DND-41 (cell line): ENCODE results near the gene ERMARD.
A peak's percentile ranks its signal among the peaks of the same experiment; 100 is the strongest.

Experiments used
- ATAC-seq: fragments of 200-7000 bp; cut with Tn5 transposase; 3 replicates; pipeline ENCODE4 v1.9.1; 2021; ENCODE audit warnings: low read depth; ENCODE audit not compliant: insufficient read depth
- DNase-seq: peaks from one replicate; pipeline ENCODE4 v3.0.0-alpha.2; 2020
- H2AFZ ChIP-seq: 2 replicates; pipeline ENCODE4 v1.6.0; 2012; ENCODE audit warnings: low read depth, low read length
- H3K27ac ChIP-seq: 2 replicates; pipeline ENCODE4 v1.5.1; 2012; ENCODE audit warnings: low read length, inconsistent platforms
- H3K27me3 ChIP-seq: fragments of 200-600 bp; sonication (generic); 2 replicates; pipeline ENCODE4 v1.6.0; 2012; ENCODE audit warnings: low read length, mild to moderate bottlenecking, inconsistent platforms; ENCODE audit not compliant: insufficient read depth, poor library complexity
- H3K36me3 ChIP-seq: 2 replicates; pipeline ENCODE4 v1.5.1; 2012; ENCODE audit warnings: low read length, inconsistent platforms; ENCODE audit not compliant: insufficient read depth
- H3K4me1 ChIP-seq: 2 replicates; pipeline ENCODE4 v1.5.1; 2012; ENCODE audit warnings: mild to moderate bottlenecking, low read length; ENCODE audit not compliant: insufficient read depth
- H3K4me2 ChIP-seq: 2 replicates; pipeline ENCODE4 v1.6.0; 2012; ENCODE audit warnings: mild to moderate bottlenecking, moderate library complexity, low read length, inconsistent platforms; ENCODE audit not compliant: insufficient read depth
- H3K4me3 ChIP-seq, 2 experiments: fragments of 200-600 bp in 1 of 2; shearing (Covaris generic) in 1 of 2; 2 replicates each; pipeline ENCODE4 v1.5.1; 2012 to 2016; ENCODE audit warnings: inconsistent platforms in 2 of 2, low read length in 2 of 2, mild to moderate bottlenecking in 2 of 2, low read depth in 1 of 2, moderate library complexity in 1 of 2
- H3K79me2 ChIP-seq: 2 replicates; pipeline ENCODE4 v1.6.0; 2012; ENCODE audit warnings: low read length, inconsistent platforms; ENCODE audit not compliant: insufficient read depth
- H3K9ac ChIP-seq: 2 replicates; pipeline ENCODE4 v1.6.0; 2012; ENCODE audit warnings: low read depth, mild to moderate bottlenecking, inconsistent platforms, low read length, moderate library complexity
- H3K9me3 ChIP-seq: 2 replicates; pipeline ENCODE4 v1.5.1; 2012; ENCODE audit warnings: low read length, moderate library complexity, mild to moderate bottlenecking, inconsistent platforms; ENCODE audit not compliant: insufficient read depth, severe bottlenecking
- H4K20me1 ChIP-seq: 2 replicates; pipeline ENCODE4 v1.6.0; 2012; ENCODE audit warnings: low read length; ENCODE audit not compliant: insufficient read depth
- CTCF ChIP-seq: IDR thresholded peaks from 2 replicates; pipeline ENCODE4 v1.5.1; 2012; ENCODE audit warnings: borderline replicate concordance, low read length, moderate library complexity, mild to moderate bottlenecking; ENCODE audit not compliant: poor library complexity, severe bottlenecking; ENCODE audit errors: extremely low read depth
- EZH2 ChIP-seq: IDR thresholded peaks from 3 replicates; pipeline ENCODE4 v1.6.1; 2012; ENCODE audit warnings: borderline replicate concordance, low read depth, mild to moderate bottlenecking, moderate library complexity, low read length, inconsistent platforms; ENCODE audit not compliant: severe bottlenecking

Gene ERMARD

GRCh38 chr6:169795196-169795595, 43.8 kb downstream of the ERMARD start:
- peaks cover 5% of the 10 kb centered on the region; the same call in 1 of the 2 replicates for H4K20me1 ChIP-seq
- no peak overlapping the region for H2AFZ ChIP-seq
- no peak for ATAC-seq
- H3K27me3 ChIP-seq, result peaks cover 14% of the 10 kb centered on the region
- H3K4me3 ChIP-seq, result no peak overlapping the region
- no peak overlapping the region for H3K4me2 ChIP-seq
- H3K4me1 ChIP-seq, result peaks cover 53% of the 10 kb centered on the region
- H3K27ac ChIP-seq, result peak overlapping the region; percentile 79; the same call in 1 of the 2 replicates
- DNase-seq, result no peak
- H3K9ac ChIP-seq, result no peak overlapping the region
- TF ChIP-seq CTCF, result no peak
- TF ChIP-seq EZH2, result no peak
- no peaks in the 10 kb centered on the region for H3K9me3 ChIP-seq
- H3K79me2 ChIP-seq, result no peaks in the 10 kb centered on the region
- no peaks in the 10 kb centered on the region for H3K36me3 ChIP-seq

- TF ChIP-seq CTCF (no peak), EZH2 (no peak)
- Histone ChIP-seq H3K4me2 (no peak overlapping the region), H3K79me2 (no peaks in the 10 kb centered on the region), H3K27me3 (peaks cover 16% of the 10 kb centered on the region), H4K20me1 (peaks cover 25% of the 10 kb centered on the region), H3K4me3 (no peak overlapping the region), H3K27ac (no peak overlapping the region), H3K36me3 (no peaks in the 10 kb centered on the region), H3K9ac (no peak overlapping the region), H3K4me1 (peaks cover 56% of the 10 kb centered on the region), H3K9me3 (no peaks in the 10 kb centered on the region), H2AFZ (no peak overlapping the region)
- ATAC-seq (no peak), DNase-seq (no peak)
Observed at GRCh38 chr6:169798764-169799473, 47.5 kb downstream of the ERMARD start.

GRCh38 chr6:169799474-169799926, 48.1 kb downstream of the ERMARD start:
- no peak for TF ChIP-seq EZH2
- no peak for TF ChIP-seq CTCF
- Histone ChIP-seq H4K20me1 (peaks cover 31% of the 10 kb centered on the region), H3K27ac (no peak overlapping the region)

GRCh38 chr6:169800116-169800667, 48.8 kb downstream of the ERMARD start:
- Histone ChIP-seq H3K36me3 (no peaks in the 10 kb centered on the region), H3K79me2 (no peaks in the 10 kb centered on the region), H4K20me1 (peaks cover 38% of the 10 kb centered on the region), H3K4me1 (peaks cover 51% of the 10 kb centered on the region), H3K9ac (no peak overlapping the region), H3K27me3 (peaks cover 26% of the 10 kb centered on the region), H3K27ac (no peak overlapping the region), H3K4me3 (no peak overlapping the region), H2AFZ (no peak overlapping the region), H3K9me3 (no peaks in the 10 kb centered on the region), H3K4me2 (no peak overlapping the region)
- ATAC-seq (no peak), DNase-seq (no peak)
- TF ChIP-seq CTCF (no peak), EZH2 (no peak)

More at GRCh38 chr6:169799474-169799926, 48.1 kb downstream of the ERMARD start:
- Histone ChIP-seq H3K9me3 (no peaks in the 10 kb centered on the region), H2AFZ (no peak overlapping the region), H3K9ac (no peak overlapping the region), H3K4me2 (no peak overlapping the region), H3K4me3 (no peak overlapping the region), H3K79me2 (no peaks in the 10 kb centered on the region), H3K4me1 (peaks cover 56% of the 10 kb centered on the region), H3K36me3 (no peaks in the 10 kb centered on the region), H3K27me3 (peaks cover 19% of the 10 kb centered on the region)
- no peak for ATAC-seq
- no peak for DNase-seq
